Measurements from ENCODE around the gene ZCCHC14.

Gene ZCCHC14

GRCh38 chr16:87423429-87423828 is 69.4 kb downstream of the ZCCHC14 start:
- DNase-seq, result no peak

GRCh38 chr16:87422106-87422505 is 70.7 kb downstream of the ZCCHC14 start:
- no peak for DNase-seq

GRCh38 chr16:87421003-87421912 is 71.6 kb downstream of the ZCCHC14 start:
- no peak for DNase-seq

- no peak for DNase-seq
Measured at GRCh38 chr16:87420026-87421002, 72.5 kb downstream of the ZCCHC14 start.

- DNase-seq, result no peak
Measured at GRCh38 chr16:87418644-87419043, 74.2 kb downstream of the ZCCHC14 start.

- DNase-seq, result no peak
Measured at GRCh38 chr16:87418216-87418615, 74.6 kb downstream of the ZCCHC14 start.

GRCh38 chr16:87417528-87417910 is 75.3 kb downstream of the ZCCHC14 start:
- DNase-seq, result no peak

- DNase-seq, result peak in 4 of 6 experiments; percentile 10 to 32 (median 22)
Measured at GRCh38 chr16:87416826-87417527, 75.8 kb downstream of the ZCCHC14 start.

GRCh38 chr16:87415441-87415840 is 77.4 kb downstream of the ZCCHC14 start:
- DNase-seq, result no peak

- DNase-seq, result no peak
Measured at GRCh38 chr16:87414251-87414680, 78.6 kb downstream of the ZCCHC14 start.

- DNase-seq, result no peak
Measured at GRCh38 chr16:87412996-87413421, 79.8 kb downstream of the ZCCHC14 start.

GRCh38 chr16:87412371-87412995 is 80.3 kb downstream of the ZCCHC14 start:
- DNase-seq, result no peak

- no peak for DNase-seq
Measured at GRCh38 chr16:87411375-87412271, 81.2 kb downstream of the ZCCHC14 start.

- DNase-seq, result no peak
Measured at GRCh38 chr16:87410968-87411367, 81.9 kb downstream of the ZCCHC14 start.

GRCh38 chr16:87410530-87410929 is 82.3 kb downstream of the ZCCHC14 start:
- no peak for DNase-seq

GRCh38 chr16:87409781-87410180 is 83.0 kb downstream of the ZCCHC14 start:
- DNase-seq, result no peak

- no peak for DNase-seq
Measured at GRCh38 chr16:87409153-87409552, 83.7 kb downstream of the ZCCHC14 start.

- no peak for DNase-seq
Measured at GRCh38 chr16:87407511-87408112, 85.2 kb downstream of the ZCCHC14 start.

- DNase-seq, result no peak
Measured at GRCh38 chr16:87406495-87407088, 86.2 kb downstream of the ZCCHC14 start.

Measured in stimulated activated naive CD4-positive, alpha-beta T cell (primary cell).